IPS-18a (cell line): ENCODE measurements around the gene SCAP.

Source experiments
- H3K27ac ChIP-seq: one replicate; pipeline ENCODE4 v1.5.1; 2013; ENCODE audit warnings: low read length
- H3K27me3 ChIP-seq: one replicate; pipeline ENCODE4 v1.6.1; 2013; ENCODE audit warnings: mild to moderate bottlenecking, low read length; ENCODE audit not compliant: control insufficient read depth, insufficient read depth
- H3K36me3 ChIP-seq: one replicate; pipeline ENCODE4 v1.6.1; 2013; ENCODE audit warnings: low read depth, low read length; ENCODE audit not compliant: control insufficient read depth
- H3K4me1 ChIP-seq: one replicate; pipeline ENCODE4 v1.6.1; 2013; ENCODE audit warnings: low read depth, low read length; ENCODE audit not compliant: control insufficient read depth
- H3K4me3 ChIP-seq: one replicate; pipeline ENCODE4 v1.5.1; 2013; ENCODE audit warnings: low read length
- H3K9ac ChIP-seq: one replicate; pipeline ENCODE4 v1.6.1; 2013; ENCODE audit warnings: mild to moderate bottlenecking, low read length, moderate library complexity
- H3K9me3 ChIP-seq: one replicate; pipeline ENCODE4 v1.6.1; 2013; ENCODE audit warnings: low read depth, low read length; ENCODE audit not compliant: control insufficient read depth

Gene SCAP

DNA sequence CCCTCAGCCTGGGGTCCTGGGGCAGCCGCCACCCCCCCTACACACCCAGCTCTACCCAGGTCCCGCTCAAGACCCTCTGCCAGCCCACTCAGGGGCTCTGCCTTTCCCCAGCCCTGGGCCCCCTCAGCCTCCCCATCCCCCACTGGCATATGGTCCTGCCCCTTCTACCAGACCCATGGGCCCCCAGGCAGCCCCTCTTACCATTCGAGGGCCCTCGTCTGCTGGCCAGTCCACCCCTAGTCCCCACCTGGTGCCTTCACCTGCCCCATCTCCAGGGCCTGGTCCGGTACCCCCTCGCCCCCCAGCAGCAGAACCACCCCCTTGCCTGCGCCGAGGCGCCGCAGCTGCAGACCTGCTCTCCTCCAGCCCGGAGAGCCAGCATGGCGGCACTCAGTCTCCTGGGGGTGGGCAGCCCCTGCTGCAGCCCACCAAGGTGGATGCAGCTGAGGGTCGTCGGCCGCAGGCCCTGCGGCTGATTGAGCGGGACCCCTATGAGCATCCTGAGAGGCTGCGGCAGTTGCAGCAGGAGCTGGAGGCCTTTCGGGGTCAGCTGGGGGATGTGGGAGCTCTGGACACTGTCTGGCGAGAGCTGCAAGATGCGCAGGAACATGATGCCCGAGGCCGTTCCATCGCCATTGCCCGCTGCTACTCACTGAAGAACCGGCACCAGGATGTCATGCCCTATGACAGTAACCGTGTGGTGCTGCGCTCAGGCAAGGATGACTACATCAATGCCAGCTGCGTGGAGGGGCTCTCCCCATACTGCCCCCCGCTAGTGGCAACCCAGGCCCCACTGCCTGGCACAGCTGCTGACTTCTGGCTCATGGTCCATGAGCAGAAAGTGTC is 64.7 kb downstream of the SCAP start:
- no peak overlapping the region for H3K27ac ChIP-seq
- H3K4me1 ChIP-seq: no peaks in the 10 kb centered on the region
- H3K9me3 ChIP-seq: no peaks in the 10 kb centered on the region
- no peak overlapping the region for H3K9ac ChIP-seq
- peaks cover 45% of the 10 kb centered on the region for H3K36me3 ChIP-seq
- H3K27me3 ChIP-seq: no peaks in the 10 kb centered on the region
- H3K4me3 ChIP-seq: no peak overlapping the region

DNA sequence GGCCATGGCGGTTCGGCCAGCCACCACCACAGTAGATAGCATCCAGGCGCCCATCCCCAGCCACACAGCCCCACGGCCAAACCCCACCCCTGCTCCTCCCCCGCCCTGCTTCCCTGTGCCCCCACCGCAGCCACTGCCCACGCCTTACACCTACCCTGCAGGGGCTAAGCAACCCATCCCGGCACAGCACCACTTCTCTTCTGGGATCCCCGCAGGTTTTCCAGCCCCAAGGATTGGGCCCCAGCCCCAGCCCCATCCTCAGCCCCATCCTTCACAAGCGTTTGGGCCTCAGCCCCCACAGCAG is 65.4 kb downstream of the SCAP start:
- Histone ChIP-seq H3K27me3 (no peaks in the 10 kb centered on the region), H3K9me3 (no peaks in the 10 kb centered on the region), H3K9ac (no peak overlapping the region), H3K36me3 (peaks cover 45% of the 10 kb centered on the region), H3K4me1 (no peaks in the 10 kb centered on the region), H3K27ac (no peak overlapping the region), H3K4me3 (no peak overlapping the region)

DNA sequence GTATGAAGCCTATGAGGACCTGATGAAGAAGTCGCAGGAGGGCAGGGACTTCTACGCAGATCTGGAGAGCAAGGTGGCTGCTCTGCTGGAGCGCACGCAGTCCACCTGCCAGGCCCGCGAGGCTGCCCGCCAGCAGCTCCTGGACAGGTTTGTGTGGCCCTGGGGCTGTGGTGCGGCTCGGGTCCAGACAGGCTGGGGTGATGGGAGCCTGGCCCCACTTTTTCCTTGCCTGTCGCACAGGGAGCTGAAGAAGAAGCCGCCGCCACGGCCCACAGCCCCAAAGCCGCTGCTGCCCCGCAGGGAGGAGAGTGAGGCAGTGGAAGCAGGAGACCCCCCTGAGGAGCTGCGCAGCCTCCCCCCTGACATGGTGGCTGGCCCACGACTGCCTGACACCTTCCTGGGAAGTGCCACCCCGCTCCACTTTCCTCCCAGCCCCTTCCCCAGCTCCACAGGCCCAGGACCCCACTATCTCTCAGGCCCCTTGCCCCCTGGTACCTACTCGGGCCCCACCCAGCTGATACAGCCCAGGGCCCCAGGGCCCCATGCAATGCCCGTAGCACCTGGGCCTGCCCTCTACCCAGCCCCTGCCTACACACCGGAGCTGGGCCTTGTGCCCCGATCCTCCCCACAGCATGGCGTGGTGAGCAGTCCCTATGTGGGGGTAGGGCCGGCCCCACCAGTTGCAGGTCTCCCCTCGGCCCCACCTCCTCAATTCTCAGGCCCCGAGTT is 65.9 kb downstream of the SCAP start:
- Histone ChIP-seq H3K4me3 (no peak overlapping the region), H3K4me1 (no peaks in the 10 kb centered on the region), H3K9me3 (no peaks in the 10 kb centered on the region), H3K27me3 (no peaks in the 10 kb centered on the region), H3K9ac (no peak overlapping the region), H3K27ac (no peak overlapping the region), H3K36me3 (peaks cover 42% of the 10 kb centered on the region)

DNA sequence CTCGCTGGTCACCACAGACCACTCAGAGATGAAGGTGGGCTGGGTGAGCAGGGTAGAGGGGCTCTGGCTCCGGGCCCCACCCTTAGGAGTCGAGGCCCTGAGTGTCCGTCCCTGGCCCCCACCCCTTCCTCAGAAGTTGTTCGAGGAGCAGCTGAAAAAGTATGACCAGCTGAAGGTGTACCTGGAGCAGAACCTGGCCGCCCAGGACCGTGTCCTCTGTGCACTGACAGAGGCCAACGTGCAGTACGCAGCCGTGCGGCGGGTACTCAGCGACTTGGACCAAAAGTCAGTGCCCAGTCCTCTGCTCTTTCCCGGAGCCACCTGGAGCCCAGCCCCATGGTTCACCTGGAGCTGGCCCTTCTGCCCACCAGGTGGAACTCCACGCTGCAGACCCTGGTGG is 66.5 kb downstream of the SCAP start:
- Histone ChIP-seq H3K27ac (no peak overlapping the region), H3K9ac (no peak overlapping the region), H3K4me3 (no peak overlapping the region), H3K36me3 (peaks cover 36% of the 10 kb centered on the region), H3K9me3 (no peaks in the 10 kb centered on the region), H3K27me3 (no peaks in the 10 kb centered on the region), H3K4me1 (no peaks in the 10 kb centered on the region)

DNA sequence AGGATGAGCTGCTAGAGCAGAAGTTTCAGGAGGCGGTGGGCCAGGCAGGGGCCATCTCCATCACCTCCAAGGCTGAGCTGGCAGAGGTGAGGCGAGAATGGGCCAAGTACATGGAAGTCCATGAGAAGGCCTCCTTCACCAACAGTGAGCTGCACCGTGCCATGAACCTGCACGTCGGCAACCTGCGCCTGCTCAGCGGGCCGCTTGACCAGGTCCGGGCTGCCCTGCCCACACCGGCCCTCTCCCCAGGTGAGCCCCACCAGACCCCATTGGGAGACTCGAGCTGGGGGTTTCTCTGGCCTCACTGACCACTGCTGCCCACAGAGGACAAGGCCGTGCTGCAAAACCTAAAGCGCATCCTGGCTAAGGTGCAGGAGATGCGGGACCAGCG is 66.9 kb downstream of the SCAP start:
- Histone ChIP-seq H3K27me3 (no peaks in the 10 kb centered on the region), H3K9ac (no peak overlapping the region), H3K9me3 (no peaks in the 10 kb centered on the region), H3K4me3 (no peak overlapping the region), H3K4me1 (no peaks in the 10 kb centered on the region), H3K27ac (no peak overlapping the region), H3K36me3 (peaks cover 32% of the 10 kb centered on the region)

GRCh38 chr3:47407896-47408838 is 67.6 kb downstream of the SCAP start:
- H3K9me3 ChIP-seq: no peaks in the 10 kb centered on the region
- H3K36me3 ChIP-seq: peaks cover 26% of the 10 kb centered on the region
- H3K9ac ChIP-seq: no peak overlapping the region
- H3K4me3 ChIP-seq: no peak overlapping the region
- no peaks in the 10 kb centered on the region for H3K27me3 ChIP-seq
- H3K27ac ChIP-seq: no peak overlapping the region
- no peaks in the 10 kb centered on the region for H3K4me1 ChIP-seq

DNA sequence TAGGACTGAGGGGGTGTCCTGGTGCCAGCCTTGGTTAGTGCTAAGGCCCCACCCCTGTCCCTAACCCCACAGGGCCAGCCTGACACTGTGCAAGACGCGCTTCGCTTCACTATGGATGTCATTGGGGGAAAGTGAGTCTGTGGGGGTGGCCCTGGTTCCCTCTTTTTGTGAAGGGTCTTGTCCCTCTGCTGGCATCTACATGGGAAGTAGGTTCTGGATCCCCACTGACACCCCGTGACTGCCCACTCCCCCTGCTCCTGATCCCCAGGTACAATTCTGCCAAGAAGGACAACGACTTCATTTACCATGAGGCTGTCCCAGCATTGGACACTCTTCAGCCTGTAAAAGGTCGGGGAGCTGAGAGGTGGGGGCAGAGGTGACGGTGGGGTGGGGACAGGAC is 68.5 kb downstream of the SCAP start:
- H3K36me3 ChIP-seq: peaks cover 19% of the 10 kb centered on the region
- H3K4me1 ChIP-seq: no peaks in the 10 kb centered on the region
- no peaks in the 10 kb centered on the region for H3K9me3 ChIP-seq
- H3K27ac ChIP-seq: no peak overlapping the region
- H3K27me3 ChIP-seq: no peaks in the 10 kb centered on the region
- no peak overlapping the region for H3K9ac ChIP-seq
- no peak overlapping the region for H3K4me3 ChIP-seq

DNA sequence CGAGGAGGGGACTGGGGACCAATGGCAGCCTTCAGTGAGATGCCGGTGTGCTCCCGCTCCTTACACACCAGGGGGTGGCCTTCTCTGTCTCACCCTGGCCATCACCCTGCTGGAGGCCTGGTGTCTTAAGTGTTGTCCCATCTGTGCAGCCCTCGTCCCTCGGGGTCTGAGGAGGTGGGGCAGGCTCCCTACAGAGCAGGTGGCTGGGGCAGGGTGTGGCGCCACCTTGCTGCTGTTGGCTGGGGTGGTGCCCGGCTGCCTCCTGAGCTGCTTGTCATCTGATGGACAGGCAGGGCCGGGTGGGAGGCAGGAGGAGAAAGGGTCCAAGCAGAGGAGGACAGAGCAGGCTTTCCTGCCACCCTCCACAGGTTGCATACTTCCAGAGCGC is 69.0 kb downstream of the SCAP start:
- H3K9ac ChIP-seq: no peak overlapping the region
- H3K4me1 ChIP-seq: no peaks in the 10 kb centered on the region
- H3K9me3 ChIP-seq: no peaks in the 10 kb centered on the region
- no peak overlapping the region for H3K4me3 ChIP-seq
- H3K27me3 ChIP-seq: no peaks in the 10 kb centered on the region
- H3K27ac ChIP-seq: no peak overlapping the region
- H3K36me3 ChIP-seq: peaks cover 14% of the 10 kb centered on the region

DNA sequence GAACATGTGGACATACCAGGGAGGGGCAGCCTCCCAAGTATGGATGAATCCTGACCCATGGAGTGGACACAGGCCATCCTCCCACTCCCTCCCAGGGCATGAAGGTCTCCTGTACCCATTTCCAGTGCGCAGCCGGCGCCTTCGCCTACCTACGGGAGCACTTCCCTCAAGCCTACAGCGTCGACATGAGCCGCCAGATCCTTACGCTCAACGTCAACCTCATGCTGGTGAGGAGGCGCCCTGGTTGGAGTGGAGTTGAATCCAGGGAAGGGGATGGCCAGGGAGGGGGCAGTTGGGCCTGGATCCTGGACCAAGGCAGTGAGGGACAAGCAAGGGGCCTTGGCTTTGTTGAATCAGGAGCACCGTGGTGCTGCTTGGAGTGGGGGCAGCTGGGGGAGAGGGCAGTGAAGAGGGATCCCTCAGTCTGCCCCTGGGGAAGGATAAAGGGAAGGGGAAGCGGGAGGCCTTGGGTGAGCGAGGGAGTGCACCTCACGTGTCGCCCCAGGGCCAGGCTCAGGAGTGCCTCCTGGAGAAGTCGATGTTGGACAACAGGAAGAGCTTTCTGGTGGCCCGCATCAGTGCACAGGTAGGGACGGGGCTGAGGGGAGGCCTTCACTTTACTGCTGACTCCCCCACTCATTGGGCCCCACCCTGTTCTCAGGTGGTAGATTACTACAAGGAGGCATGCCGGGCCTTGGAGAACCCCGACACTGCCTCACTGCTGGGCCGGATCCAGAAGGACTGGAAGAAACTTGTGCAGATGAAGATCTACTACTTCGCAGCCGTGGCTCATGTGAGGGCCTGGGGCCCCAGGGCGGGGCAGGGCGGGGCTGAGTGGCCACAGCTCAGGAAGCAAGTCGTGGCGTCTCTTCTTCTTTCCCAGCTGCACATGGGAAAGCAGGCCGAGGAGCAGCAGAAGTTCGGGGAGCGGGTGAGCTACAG is 69.7 kb downstream of the SCAP start:
- H3K4me1 ChIP-seq: no peaks in the 10 kb centered on the region
- no peak overlapping the region for H3K4me3 ChIP-seq
- H3K36me3 ChIP-seq: peaks cover 11% of the 10 kb centered on the region
- no peak overlapping the region for H3K9ac ChIP-seq
- H3K27me3 ChIP-seq: no peaks in the 10 kb centered on the region
- H3K27ac ChIP-seq: no peak overlapping the region
- no peaks in the 10 kb centered on the region for H3K9me3 ChIP-seq

DNA sequence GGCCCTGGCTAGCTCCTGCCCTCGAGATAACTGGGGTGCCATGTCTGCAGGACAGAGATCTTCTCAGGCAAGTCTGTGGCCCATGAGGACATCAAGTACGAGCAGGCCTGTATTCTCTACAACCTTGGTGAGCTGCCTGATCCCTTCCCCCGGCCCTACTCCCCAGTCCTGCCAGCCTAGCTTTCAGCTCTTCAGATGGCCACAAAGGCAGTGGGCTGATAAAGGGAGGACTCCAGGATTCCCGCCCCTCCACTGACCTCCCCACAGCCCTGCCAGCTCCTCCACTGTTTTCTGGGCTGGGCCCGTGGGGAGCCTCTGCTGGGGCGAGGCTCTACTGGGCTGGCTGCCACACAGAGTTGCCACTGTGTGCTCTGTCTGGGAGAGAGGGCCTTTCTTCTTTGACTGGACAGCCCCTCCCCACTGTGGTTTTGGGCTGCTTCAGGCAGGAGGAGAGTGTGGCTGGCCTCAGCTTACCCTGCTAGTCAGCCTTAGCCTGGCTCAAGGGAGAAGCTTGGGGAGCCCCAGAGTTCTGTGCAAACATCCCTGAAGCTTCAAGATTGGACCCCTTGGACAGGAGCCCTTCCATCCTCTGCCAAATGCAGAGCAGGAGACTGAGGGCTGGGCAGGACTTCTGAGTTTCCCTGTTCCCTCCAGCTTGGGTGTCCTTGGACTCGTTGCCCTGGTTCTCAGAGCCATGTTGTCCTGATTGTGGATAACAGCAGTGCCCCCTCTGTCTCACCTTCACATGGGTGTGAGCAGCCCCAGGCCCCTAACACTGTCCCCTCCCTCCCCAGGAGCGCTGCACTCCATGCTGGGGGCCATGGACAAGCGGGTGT is 70.6 kb downstream of the SCAP start:
- no peaks in the 10 kb centered on the region for H3K9me3 ChIP-seq
- H3K27me3 ChIP-seq: no peaks in the 10 kb centered on the region
- no peak overlapping the region for H3K4me3 ChIP-seq
- no peaks in the 10 kb centered on the region for H3K4me1 ChIP-seq
- H3K27ac ChIP-seq: no peak overlapping the region
- no peak overlapping the region for H3K9ac ChIP-seq
- H3K36me3 ChIP-seq: peaks cover 11% of the 10 kb centered on the region
